K562 (cell line): Measurements from ENCODE around the gene CNGB1. TPM values are rescaled to one million over a fixed set of nuclear protein-coding genes. Genes with fewer than 3 reads are reported as not detected.

ENCODE experiments used
- ATAC-seq: fragments of 200-7000 bp; cut with Tn5 transposase; 3 replicates; pipeline ENCODE4 v1.9.1; 2020; ENCODE audit warnings: moderate library complexity
- BruUV-seq: library from RNA; stranded (reverse); fragments of 400-500 nt; replicated peaks from 2 replicates; lab custom pipeline; 2021; lab: Mats Ljungman, UMichigan
- CTCF ChIA-PET: fragments of 300-600 bp; formaldehyde crosslinking; extraction: SDS; loops from one replicate; lab custom pipeline; 2021; ENCODE audit warnings: low intra/inter-chr PET ratio; lab: Yijun Ruan, JAX
- POLR2A ChIA-PET: fragments of 300-600, 350-650 bp; sonication (Branson Sonifier 250); formaldehyde crosslinking; extraction: SDS; loops from one replicate; lab custom pipeline; 2021; ENCODE audit warnings: antibody characterized with exemption, inconsistent platforms; lab: Yijun Ruan, JAX
- DNase-seq, 4 experiments: peaks; one replicate each; pipeline versions ENCODE4 v3.0.0 to v3.0.0-alpha.2; 2011 to 2018; ENCODE audit warnings: low spot score in 3 of 4, mixed read lengths in 3 of 4; ENCODE audit errors: extremely low read depth in 1 of 4
- FAIRE-seq: peaks from 2 replicates; lab custom pipeline; 2011; peaks lifted over from hg19 to GRCh38; lab: Jason Lieb, UNC
- H2AFZ ChIP-seq: 2 replicates; pipeline ENCODE4 v1.6.0; 2011; ENCODE audit warnings: low read depth, low read length, control low read depth, inconsistent platforms
- H3K27ac ChIP-seq: fragments of 200-600 bp; 3 replicates; pipeline ENCODE4 v1.8.0; 2011; ENCODE audit warnings: low read depth, mild to moderate bottlenecking, control low read depth, inconsistent platforms, low read length, moderate library complexity, mixed read lengths; ENCODE audit errors: extremely low read depth
- H3K27me3 ChIP-seq, 2 experiments: fragments of 300-600 bp in 1 of 2; 2 replicates in 1 of 2; 3 replicates in 1 of 2; pipeline versions ENCODE4 v1.6.0 to v1.8.0; 2011; ENCODE audit warnings: inconsistent platforms in 2 of 2, low read length in 2 of 2, mild to moderate bottlenecking in 1 of 2, mixed read lengths in 1 of 2, moderate library complexity in 1 of 2; ENCODE audit not compliant: control insufficient read depth in 2 of 2, insufficient read depth in 2 of 2
- H3K36me3 ChIP-seq: fragments of 300-600 bp; 3 replicates; pipeline ENCODE4 v1.8.0; 2011; ENCODE audit warnings: mild to moderate bottlenecking, low read length, inconsistent platforms; ENCODE audit not compliant: control insufficient read depth, insufficient read depth
- H3K4me1 ChIP-seq, 2 experiments: fragments of 200-600 bp in 1 of 2; replicated peaks in 1 of 2; 2 replicates in 1 of 2; 3 replicates in 1 of 2; pipeline versions ENCODE4 v1.5.1 to v1.8.0; 2011; ENCODE audit warnings: inconsistent platforms in 2 of 2, low read length in 2 of 2, mild to moderate bottlenecking in 1 of 2, mixed read lengths in 1 of 2, moderate library complexity in 1 of 2; ENCODE audit not compliant: control insufficient read depth in 2 of 2, insufficient read depth in 2 of 2
- H3K4me2 ChIP-seq: 2 replicates; pipeline ENCODE4 v1.6.1; 2011; ENCODE audit warnings: low read length, control low read depth, inconsistent platforms, mixed read lengths; ENCODE audit not compliant: insufficient read depth
- H3K4me3 ChIP-seq: fragments of 200-600 bp; sonication (generic), shearing (Covaris generic); 2 replicates; pipeline ENCODE4 v1.5.1; 2016; ENCODE audit warnings: control low read depth, inconsistent platforms
- H3K79me2 ChIP-seq: fragments of 200-600 bp; 3 replicates; pipeline ENCODE4 v1.8.0; 2011; ENCODE audit warnings: low read length, inconsistent platforms; ENCODE audit not compliant: control insufficient read depth, insufficient read depth
- H3K9ac ChIP-seq, 2 experiments: 2 replicates each; pipeline versions ENCODE4 v1.6.0 to v1.6.1; 2011; ENCODE audit warnings: low read depth in 2 of 2, low read length in 2 of 2, control low read depth in 1 of 2, inconsistent platforms in 1 of 2, mild to moderate bottlenecking in 1 of 2, mixed read lengths in 1 of 2; ENCODE audit not compliant: insufficient read depth in 1 of 2
- H3K9me1 ChIP-seq: one replicate; pipeline ENCODE4 v1.6.0; 2011; ENCODE audit warnings: inconsistent platforms, mild to moderate bottlenecking, low read length, moderate library complexity; ENCODE audit not compliant: control insufficient read depth, insufficient read depth
- H3K9me3 ChIP-seq: replicated peaks from 2 replicates; pipeline ENCODE4 v1.5.1; 2011; ENCODE audit warnings: low read depth, low read length, inconsistent platforms; ENCODE audit not compliant: control insufficient read depth, insufficient read depth
- H4K20me1 ChIP-seq: replicated peaks from 2 replicates; pipeline ENCODE4 v1.6.1; 2011; ENCODE audit warnings: low read length, inconsistent platforms, mixed read lengths; ENCODE audit not compliant: control insufficient read depth, insufficient read depth
- ATF3 ChIP-seq, 2 experiments: fragments of 450-650 bp in 1 of 2; sonication (generic) in 1 of 2; formaldehyde crosslinking in 1 of 2; IDR thresholded peaks in 1 of 2; conservative IDR thresholded peaks in 1 of 2; 2 replicates each; pipeline versions ENCODE4 v1.6.1 to v1.8.1; 2016 to 2023; ENCODE audit warnings: mild to moderate bottlenecking in 2 of 2, moderate library complexity in 2 of 2, inconsistent platforms in 1 of 2, missing genetic modification reagents in 1 of 2
- CBX5 ChIP-seq: IDR thresholded peaks from 2 replicates; pipeline ENCODE4 v1.6.1; 2014; ENCODE audit warnings: low read depth, borderline replicate concordance
- GATAD2A ChIP-seq: fragments of 450-650 bp; IDR thresholded peaks from 2 replicates; pipeline ENCODE4 v1.6.1; 2017
- ILK ChIP-seq: fragments of 450-650 bp; IDR thresholded peaks from 2 replicates; pipeline ENCODE4 v1.6.1; 2016; ENCODE audit warnings: missing genetic modification characterization, low read depth, mild to moderate bottlenecking, missing compliant biosample characterization, moderate library complexity, borderline replicate concordance
- KDM1A ChIP-seq, 2 experiments: fragments of 450-650 bp; IDR thresholded peaks; 2 replicates each; pipeline ENCODE4 v1.6.1; 2016; ENCODE audit warnings: mild to moderate bottlenecking in 2 of 2
- MECOM ChIP-seq: fragments of 250-450 bp; sonication (Bioruptor Pico); IDR thresholded peaks from 2 replicates; pipeline ENCODE4 v1.8.0; 2022; ENCODE audit warnings: inconsistent platforms
- NCOA2 ChIP-seq, 2 experiments: fragments of 450-650 bp; IDR thresholded peaks; 2 replicates each; pipeline ENCODE4 v1.6.1; 2018; ENCODE audit warnings: mild to moderate bottlenecking in 2 of 2, moderate library complexity in 1 of 2; ENCODE audit not compliant: partially characterized antibody in 2 of 2
- PHB ChIP-seq: fragments of 250-450 bp; sonication (Bioruptor Pico); IDR thresholded peaks from 2 replicates; pipeline ENCODE4 v1.5.0; 2021
- PHTF2 ChIP-seq: fragments of 250-450 bp; sonication (Bioruptor Pico); IDR thresholded peaks from 2 replicates; pipeline ENCODE4 v1.5.0; 2021; ENCODE audit warnings: mild to moderate bottlenecking
- RBM25 ChIP-seq: fragments of 200-400 bp; formaldehyde crosslinking; IDR thresholded peaks from 2 replicates; pipeline ENCODE4 v1.6.1; 2018; ENCODE audit warnings: low read length, low read depth, moderate library complexity; ENCODE audit not compliant: severe bottlenecking
- SMAD4 ChIP-seq: fragments of 250-450 bp; sonication (Bioruptor Pico); conservative IDR thresholded peaks from 2 replicates; pipeline ENCODE4 v1.8.0; 2021; ENCODE audit warnings: inconsistent platforms, mild to moderate bottlenecking, moderate library complexity
- SREBF2 ChIP-seq: sonication (generic); formaldehyde crosslinking; IDR thresholded peaks from 2 replicates; pipeline ENCODE4 v1.4.0; 2020; ENCODE audit warnings: mild to moderate bottlenecking, missing genetic modification reagents
- ZKSCAN1 ChIP-seq: fragments of 150-350 bp; IDR thresholded peaks from 2 replicates; pipeline ENCODE4 v1.6.1; 2016; ENCODE audit warnings: low read depth, low read length
- ZNF124 ChIP-seq: sonication (generic); formaldehyde crosslinking; IDR thresholded peaks from 2 replicates; pipeline ENCODE4 v1.8.1; 2022; ENCODE audit warnings: missing genetic modification reagents
- ZNF140 ChIP-seq: fragments of 250-450 bp; sonication (Bioruptor Pico); IDR thresholded peaks from 2 replicates; pipeline ENCODE4 v1.8.0; 2021; ENCODE audit warnings: moderate library complexity, mild to moderate bottlenecking, inconsistent platforms
- WGBS: fragments of 100-300 bp; shearing (Covaris generic); methylation state at CpG from one replicate; pipeline ENCODE4 v1.1.6; 2016; ENCODE audit warnings: low coverage, mixed read lengths; ENCODE audit not compliant: insufficient coverage; ENCODE audit errors: missing lambda C conversion rate; 5-methylcytosine and 5-hydroxymethylcytosine counted together
- in situ Hi-C: fragments of 300-500 bp; cut with MboI; formaldehyde crosslinking; loops from 4 replicates; pipeline ENCODE4 v1.15.0; 2018; ENCODE audit warnings: inconsistent platforms, mixed read lengths
- intact Hi-C: fragments of 100-400 bp; cut with micrococcal nuclease; formaldehyde crosslinking; loops from 2 replicates; pipeline ENCODE4 v1.14.2; 2022
- polyA plus RNA-seq, 8 experiments: library from polyadenylated mRNA; depleted of rRNA in 4 of 8; stranded (reverse) in 5 of 8; unstranded in 3 of 8; fragments of >200 nt; fragmentation: Nextera tagmentation in 2 of 8; fragmentation: Illumina TruSeq in 1 of 8; extraction: Ambion mirVana in 2 of 8; extraction: Trizol in 1 of 8; gene quantifications; 2 replicates each; pipeline versions ENCODE4 v1.2.1 to v1.2.3, GENCODE V29; 2011 to 2014; ENCODE audit warnings: inconsistent platforms in 1 of 8, missing spikeins in 1 of 8
- total RNA-seq, 7 experiments: library from RNA; depleted of rRNA in 6 of 7; stranded (reverse); fragments of >200 nt in 6 of 7; fragmentation: Illumina TruSeq in 2 of 7; extraction: Trizol in 2 of 7; gene quantifications; 2 replicates each; pipeline versions ENCODE4 v1.2.1 to v1.2.3, GENCODE V29; 2011 to 2021; ENCODE audit warnings: low replicate concordance in 1 of 7
- TF ChIP-seq, protein P1 (sequence below): fragments of 450-650 bp; formaldehyde crosslinking; IDR thresholded peaks from 2 replicates; pipeline ENCODE4 v1.4.0; 2020; ENCODE audit warnings: mild to moderate bottlenecking

CNGB1 gene
- total and polyA plus RNA-seq, 9 of the 15 experiments (the other 6 are each of a cell fraction or from before 2014, with no cell fraction given) = not detected

DNA sequence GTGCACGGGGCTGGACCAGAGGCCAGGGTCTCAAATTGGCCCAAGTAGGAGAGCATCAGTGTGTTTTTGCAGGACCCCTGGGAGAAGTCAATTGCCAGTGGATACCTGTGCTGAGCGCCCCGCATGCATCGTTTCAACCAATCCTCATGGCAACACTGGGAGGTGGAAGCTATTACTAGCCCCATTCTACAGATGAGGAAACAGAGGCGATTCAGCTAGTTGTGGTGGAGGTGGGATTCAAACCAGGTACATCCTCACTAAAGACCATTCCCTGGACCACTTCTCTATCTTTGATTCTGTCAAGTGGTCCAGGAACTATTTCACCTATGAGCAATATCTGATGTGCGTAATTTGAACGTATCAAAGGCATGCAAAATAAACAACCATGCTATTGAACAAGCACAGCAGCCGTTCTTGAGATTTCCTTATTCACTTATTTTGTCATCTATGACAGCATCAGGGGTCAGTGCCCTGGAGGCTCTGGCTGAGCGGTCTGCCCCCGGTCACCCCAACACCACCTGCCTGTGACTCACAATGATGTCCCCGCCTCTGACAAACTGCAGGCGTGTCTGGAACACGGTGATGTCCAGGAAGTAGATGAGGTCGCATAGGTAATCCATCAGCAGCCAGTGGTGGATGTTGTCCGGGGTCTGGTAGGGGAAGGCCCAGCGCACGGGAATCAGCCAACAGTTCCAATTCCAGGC, 54.0 kb downstream of the CNGB1 start:
- POLR2A ChIA-PET = interaction anchor here (0.9 kb wide), 1 partner anchor 12 kb away, joined by 3 read pairs; no protein-coding TSS in a partner anchor
- CTCF ChIA-PET = no interaction called here
- H3K27ac ChIP-seq = no peak overlapping the region

More for the DNA sequence above, 54.0 kb downstream of the CNGB1 start:
- Histone ChIP-seq H3K27me3 (peaks cover 12 to 68% of the 10 kb centered on the region in 2 experiments; a peak in 4 of 5 replicates), H3K4me2 (no peak overlapping the region), H3K9me1 (no peaks in the 10 kb centered on the region), H2AFZ (no peak overlapping the region), H3K9me3 (no peaks in the 10 kb centered on the region), H3K79me2 (no peaks in the 10 kb centered on the region), H3K9ac (peak overlapping the region in 1 of 2 experiments; percentile 48; a peak in 1 of 4 replicates), H3K4me3 (no peak overlapping the region), H4K20me1 (0 out of 2 replicates have a peak, but pooled peaks cover 4% of the 10 kb centered on the region), H3K4me1 (0 out of 5 replicates have a peak, but pooled peaks cover 0 to 3% of the 10 kb centered on the region in 2 experiments), H3K36me3 (no peaks in the 10 kb centered on the region)
- TF ChIP-seq, protein P1, sequence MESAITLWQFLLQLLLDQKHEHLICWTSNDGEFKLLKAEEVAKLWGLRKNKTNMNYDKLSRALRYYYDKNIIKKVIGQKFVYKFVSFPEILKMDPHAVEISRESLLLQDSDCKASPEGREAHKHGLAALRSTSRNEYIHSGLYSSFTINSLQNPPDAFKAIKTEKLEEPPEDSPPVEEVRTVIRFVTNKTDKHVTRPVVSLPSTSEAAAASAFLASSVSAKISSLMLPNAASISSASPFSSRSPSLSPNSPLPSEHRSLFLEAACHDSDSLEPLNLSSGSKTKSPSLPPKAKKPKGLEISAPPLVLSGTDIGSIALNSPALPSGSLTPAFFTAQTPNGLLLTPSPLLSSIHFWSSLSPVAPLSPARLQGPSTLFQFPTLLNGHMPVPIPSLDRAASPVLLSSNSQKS (CRISPR knock-in tag) = no peak
- TF ChIP-seq ILK = no peak
- TF ChIP-seq GATAD2A = no peak
- no peak for TF ChIP-seq ZKSCAN1
- peak; percentile 47; the same call in 1 of the 2 replicates for TF ChIP-seq ATF3 (IDR thresholded peaks at IDR 0.05)
- TF ChIP-seq ATF3 (CRISPR knock-in tag; conservative IDR thresholded peaks at IDR 0.05) = no peak
- TF ChIP-seq KDM1A (IDR thresholded peaks at IDR 0.05) = 0 out of 4 replicates have a peak, but pooled peaks of 1 of the 2 experiments have one; percentile 27
- peak; percentile 77 for TF ChIP-seq RBM25
- no peak for TF ChIP-seq ZNF124 (CRISPR knock-in tag)
- no peak for TF ChIP-seq CBX5
- TF ChIP-seq NCOA2 (IDR thresholded peaks at IDR 0.05; ENCODE audit: partially characterized antibody in 2 of 2) = no peak
- TF ChIP-seq PHB (CRISPR knock-in tag) = no peak
- TF ChIP-seq MECOM = no peak
- TF ChIP-seq SMAD4 = no peak
- no peak for TF ChIP-seq SREBF2 (CRISPR knock-in tag)
- no peak for TF ChIP-seq ZNF140 (CRISPR knock-in tag)
- no peak for TF ChIP-seq PHTF2 (CRISPR knock-in tag)
- no peak for DNase-seq
- no peak for FAIRE-seq
- ATAC-seq = peak; percentile 34; the same call in 1 of the 3 replicates
- intact Hi-C loops (no loop called here), in situ Hi-C loops (no loop called here)
- no TSS peak for BruUV-seq
- WGBS = 2% methylated on average over 17 of the region's 17 CpGs
